Left renal cortex interstitium (tissue), 4 donors: ENCODE measurements around the gene SLFN12L. TPM values are rescaled to one million over a fixed set of nuclear protein-coding genes. Genes with fewer than 3 reads are reported as not detected.
A peak's percentile ranks its signal among the peaks of the same experiment; 100 is the strongest.
"Not testable (repeated sequence)": the region's sequence is repeated elsewhere in the genome, so short reads cannot be mapped to it uniquely, and the experiment has no call there.

Source experiments
- DNase-seq, 4 donors: peaks; one replicate each; pipeline ENCODE4 v3.0.0-alpha.2; 2013; ENCODE audit warnings: low read depth in 4 of 4, low spot score in 2 of 4, missing footprints in 1 of 4
- polyA plus RNA-seq, 4 donors: library from polyadenylated mRNA; unstranded; fragments of 120-200 nt; gene quantifications; one replicate each; pipeline ENCODE4 v1.2.1, GENCODE V29; 2013; ENCODE audit not compliant: insufficient read length in 4 of 4

The SLFN12L gene
- polyA plus RNA-seq, 4 donors, result 0.20 to 0.44 (median 0.26) TPM; not detected in 1

DNA sequence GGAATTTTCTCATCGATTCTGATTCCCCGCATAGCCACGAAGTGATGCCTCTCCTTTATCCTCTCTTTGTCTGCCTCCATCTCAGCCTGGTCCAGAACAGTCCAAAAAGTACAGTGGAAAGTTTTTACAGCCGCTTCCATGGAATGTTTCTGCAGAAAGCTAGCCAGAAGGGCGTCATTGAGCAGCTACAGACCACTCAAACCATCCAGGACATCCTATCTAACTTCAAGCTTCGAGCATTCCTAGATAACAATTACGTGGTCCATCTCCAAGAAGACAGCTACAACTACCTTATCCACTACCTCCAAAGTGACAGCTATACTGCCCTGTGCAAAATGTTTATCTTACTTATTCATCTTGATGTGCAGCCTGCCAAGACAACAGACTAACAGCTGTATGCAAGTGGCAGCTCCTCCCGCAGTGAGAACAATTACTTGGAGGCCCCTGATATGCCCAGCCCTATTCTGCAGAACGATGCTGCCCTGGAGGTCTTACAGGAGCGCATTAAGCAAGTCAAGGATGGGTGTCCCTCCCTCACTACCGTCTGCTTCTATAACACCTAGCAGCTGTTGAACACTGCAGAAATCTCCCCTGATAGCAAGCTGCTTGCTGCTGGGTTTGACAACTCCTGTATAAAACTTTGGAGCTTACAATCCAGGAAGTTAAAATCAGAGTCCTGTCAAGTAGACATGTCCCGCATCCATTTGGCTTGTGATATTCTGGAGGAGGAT is 38.9 kb downstream of the SLFN12L start:
- no peak for DNase-seq

DNA sequence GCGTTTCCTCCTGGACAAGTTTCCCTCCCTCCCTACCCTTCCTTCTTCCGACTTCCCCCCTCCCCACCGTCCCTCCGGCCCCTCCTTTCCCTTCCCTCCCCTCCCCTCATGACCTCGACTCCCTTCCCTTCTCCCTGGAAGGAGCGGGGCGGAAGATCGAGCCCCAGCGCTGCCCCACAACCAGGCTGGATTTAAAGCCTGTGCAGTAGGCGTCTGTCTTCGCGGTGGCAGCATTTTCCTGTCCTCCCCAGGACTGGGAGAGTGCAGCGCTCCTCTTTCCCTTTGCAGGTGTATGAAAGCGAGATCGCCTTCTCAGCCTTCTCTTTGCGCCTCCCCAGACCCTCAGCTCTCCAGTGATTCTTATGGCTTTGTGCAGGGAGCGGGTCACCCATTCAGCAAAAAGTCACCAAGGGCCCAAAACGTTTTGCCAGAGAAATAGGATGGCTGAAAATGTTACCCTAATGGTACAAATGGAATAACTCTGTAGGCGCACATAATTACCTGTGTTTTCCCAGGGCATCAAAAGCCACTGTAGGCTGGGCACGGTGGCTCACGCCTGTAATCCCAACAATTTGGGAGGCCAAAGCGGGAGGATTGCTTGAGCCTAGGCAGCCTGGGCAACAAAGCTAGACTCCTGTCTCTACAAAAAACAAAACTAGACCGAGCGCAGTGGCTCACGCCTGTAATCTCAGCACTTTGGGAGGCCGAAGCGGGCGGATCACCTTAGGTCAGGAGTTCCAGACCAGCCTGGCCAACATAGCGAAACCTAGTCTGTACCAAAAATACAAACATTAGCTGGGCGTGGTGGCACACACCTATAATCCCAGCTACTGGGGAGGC is 40.8 kb downstream of the SLFN12L start:
- DNase-seq, result no peak

DNA sequence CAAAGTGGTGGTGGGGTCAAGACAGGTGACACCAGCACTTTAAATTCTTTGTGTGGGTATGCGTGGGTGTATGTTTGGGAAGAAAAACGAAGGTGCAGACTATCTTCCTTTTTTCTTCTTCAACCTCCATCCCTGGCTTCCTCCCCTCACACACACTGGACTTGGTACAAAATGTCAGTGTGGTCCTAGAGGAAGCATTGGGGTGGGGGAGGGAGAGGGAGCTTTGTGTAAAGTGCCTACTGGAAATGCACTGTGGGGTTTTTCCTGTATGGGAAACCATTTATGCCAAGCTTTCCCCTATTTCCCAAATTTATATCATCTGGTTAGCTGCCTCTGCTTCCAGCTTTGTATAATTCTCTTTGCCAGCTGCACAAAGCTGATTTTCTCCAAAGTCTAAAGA is 44.4 kb downstream of the SLFN12L start:
- DNase-seq, result no peak

DNA sequence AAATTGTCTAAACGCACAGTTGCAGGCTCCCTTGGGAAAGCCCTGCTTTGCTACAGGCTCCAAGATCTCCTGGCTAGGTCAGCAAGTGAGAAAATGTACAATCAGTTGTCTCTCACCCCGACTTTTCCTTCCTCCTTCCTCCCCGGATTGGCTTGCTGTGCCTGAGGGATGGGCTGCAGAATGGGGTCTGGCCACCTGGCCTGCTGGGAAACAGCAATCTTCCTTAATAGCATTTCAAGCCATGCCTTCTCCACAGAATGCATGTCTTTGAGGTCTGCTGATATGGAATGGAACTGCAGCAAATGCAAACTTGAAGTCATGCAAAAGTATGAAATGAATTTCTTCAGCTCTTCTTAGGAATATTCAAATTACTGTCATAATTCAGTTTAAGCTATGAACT is 46.1 kb downstream of the SLFN12L start:
- DNase-seq, result no peak

DNA sequence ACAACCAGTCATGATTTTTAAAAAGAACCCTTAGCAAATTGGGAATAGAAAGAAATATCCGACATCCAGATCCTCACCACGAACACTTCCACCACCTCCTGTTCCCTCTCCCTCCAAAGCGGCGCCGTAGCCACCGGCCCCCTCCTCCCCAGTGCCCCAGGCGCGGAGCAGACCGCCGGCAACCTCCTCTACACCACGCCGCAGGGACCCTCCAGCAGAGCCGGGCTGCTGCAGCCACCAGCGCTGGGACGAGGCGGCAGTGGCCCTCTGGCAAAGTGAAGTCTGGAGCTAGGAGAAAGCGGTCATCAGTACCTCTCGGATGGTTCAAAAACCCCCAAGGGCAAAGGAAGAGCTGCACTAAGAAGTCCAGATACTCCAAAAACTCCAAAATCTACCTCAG is 47.5 kb downstream of the SLFN12L start:
- no peak for DNase-seq

DNA sequence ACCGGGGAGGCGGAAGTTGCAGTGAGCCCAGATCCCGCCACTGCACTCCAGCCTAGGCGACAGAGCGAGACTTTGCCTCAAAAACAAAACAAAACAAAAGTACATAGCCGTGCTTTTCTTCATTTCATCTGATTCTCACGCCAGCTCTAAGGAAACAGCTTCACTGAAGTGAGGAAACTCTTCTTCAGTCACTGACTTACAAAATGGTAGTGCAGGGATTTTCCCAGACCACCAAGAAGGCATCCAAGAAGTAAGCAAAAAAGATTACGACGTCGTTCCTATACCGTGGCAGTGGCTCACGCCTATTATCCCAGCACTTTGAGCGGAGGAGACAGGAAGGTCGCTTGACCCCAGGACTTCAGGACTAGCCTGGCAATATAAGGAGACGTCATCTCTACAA is 48.5 kb downstream of the SLFN12L start:
- DNase-seq, result no peak

DNA sequence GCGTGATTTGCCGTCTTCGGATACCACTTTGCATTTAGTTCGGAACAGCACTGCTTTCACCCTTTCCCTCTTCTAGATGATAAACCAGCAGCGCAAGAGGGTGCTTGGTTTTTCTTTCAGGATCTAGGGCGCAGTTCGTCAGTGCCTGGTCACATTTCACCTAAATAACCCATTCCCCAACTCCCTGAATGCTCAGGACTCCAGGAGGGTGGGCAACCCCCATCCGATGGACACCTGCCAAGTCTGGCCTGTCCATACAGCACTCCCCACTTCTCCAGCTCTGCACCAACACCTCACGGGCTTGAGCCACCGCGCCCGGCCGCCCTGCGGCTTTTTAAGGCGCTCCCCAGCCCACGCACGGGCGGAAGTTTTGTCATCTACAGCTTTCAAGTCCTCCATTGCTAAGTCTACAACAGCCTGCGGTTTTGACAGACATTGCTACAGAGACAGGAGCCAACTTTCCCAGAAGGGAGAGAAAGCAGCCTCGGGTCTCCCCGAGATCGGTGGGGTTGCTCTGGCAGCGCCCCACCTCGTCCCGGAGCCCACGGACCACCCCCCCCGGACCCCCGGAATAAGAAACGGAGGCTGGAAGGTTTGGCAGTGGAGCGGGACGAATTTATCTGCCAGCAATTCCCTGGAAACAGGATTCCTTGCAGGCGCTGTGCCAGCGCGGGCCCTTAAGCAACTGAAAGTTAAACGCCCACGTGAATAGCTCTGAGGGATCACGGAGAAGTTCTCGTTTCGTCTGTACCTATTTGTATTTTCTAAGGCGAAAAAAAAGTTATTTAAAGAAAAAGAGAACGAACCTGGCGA is 50.4 kb downstream of the SLFN12L start:
- peak in 1 of 4 donors; percentile 48 for DNase-seq

DNA sequence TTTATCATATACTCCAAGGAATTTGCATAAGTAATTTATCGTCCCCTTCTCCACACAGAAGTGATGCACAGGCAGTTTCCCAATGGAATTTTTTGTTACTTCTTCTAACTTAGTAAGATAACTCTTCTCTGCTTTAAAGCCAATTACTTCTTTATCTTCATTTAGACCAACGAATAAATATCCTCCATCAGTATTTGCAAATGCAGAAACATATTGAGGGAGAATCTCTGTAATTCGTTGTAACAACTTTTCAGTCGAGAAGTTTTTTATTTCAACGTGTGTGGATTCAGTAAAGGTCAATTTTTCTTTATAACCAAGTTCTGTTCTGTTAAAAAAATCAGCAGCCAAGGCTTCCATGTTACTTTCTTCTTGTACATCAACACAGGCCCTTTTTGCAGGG is 58.2 kb downstream of the SLFN12L start:
- DNase-seq, result no peak

DNA sequence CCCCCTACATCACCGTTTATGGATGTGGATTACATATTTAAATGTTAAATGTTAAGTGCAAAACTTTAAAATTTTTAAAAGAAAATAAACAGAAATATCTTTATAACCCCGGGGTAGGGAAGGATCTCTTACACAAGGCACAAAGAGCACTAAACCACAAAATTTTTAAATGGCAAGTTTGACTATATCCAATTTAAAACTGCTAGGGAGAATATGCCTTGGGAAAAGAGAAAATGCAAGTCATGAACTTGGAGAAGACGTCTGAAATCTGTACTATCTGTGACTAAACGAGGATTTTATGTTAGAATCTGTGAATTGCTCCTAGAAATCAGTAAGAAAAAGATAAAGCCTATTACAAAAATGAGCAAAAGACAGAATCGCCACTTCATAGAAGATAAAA is 60.2 kb downstream of the SLFN12L start:
- no peak for DNase-seq

DNA sequence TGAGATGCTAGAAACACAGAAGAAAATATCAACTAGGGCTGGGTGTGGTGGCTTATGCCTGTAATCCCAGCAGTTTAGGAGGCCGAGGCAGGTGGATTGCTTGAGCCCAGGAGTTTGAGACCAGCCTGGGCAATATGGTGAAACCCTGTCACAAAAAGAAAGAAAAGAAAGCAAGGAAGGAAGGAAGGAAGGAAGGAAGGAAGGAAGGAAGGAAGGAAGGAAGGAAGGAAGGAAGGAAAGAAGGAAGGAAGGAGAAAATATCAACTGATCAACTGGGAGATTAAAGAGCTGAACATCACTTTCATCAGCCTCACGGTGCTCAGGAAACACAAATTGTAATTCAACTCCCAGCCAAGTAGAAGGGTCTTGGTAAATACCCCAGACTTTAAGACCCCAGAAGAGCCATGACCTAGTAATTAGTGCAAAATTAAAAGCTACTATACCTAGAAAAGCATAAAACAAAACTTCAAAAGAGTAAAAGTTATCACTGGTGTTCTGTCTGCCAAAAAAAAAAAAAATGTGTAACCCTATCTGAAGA is 61.1 kb downstream of the SLFN12L start:
- no peak for DNase-seq

DNA sequence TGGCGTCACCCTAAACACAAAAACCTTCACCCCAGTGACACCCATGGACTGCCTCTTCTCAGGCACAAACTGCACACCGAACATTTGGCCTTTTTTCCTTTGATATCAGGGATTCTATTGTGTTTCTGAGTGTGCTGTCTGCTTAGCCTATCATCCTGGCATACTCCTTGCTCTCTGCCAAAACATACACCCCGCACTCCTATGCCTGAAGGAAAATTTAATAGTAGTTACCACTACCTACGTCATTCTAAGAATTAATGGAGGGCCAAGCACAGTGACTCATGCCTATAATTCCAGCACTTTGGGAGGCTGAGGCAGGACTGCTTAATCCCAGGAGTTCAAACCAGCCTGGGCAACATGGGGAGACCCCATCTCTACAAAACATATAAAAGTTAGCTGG is 69.0 kb downstream of the SLFN12L start:
- no peak for DNase-seq

DNA sequence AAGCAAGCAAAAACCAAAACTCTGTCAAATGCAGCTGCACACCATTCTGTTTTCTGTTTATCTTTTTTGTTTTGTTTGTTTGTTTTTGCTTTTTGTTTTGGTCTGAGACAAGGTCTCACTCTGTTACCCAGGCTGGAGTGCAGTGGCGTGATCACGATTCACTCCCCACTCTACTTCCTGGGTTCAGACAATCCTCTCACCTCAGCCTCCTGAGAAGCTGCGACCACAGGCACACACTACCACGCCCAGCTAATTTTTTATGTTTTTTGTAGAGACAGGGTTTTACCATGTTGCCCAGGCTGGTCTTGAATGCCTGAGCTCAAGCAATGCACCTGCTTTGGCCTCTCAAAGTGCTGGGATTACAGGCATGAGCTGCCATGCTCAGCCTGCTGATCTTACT is 69.7 kb downstream of the SLFN12L start:
- DNase-seq, result no peak

DNA sequence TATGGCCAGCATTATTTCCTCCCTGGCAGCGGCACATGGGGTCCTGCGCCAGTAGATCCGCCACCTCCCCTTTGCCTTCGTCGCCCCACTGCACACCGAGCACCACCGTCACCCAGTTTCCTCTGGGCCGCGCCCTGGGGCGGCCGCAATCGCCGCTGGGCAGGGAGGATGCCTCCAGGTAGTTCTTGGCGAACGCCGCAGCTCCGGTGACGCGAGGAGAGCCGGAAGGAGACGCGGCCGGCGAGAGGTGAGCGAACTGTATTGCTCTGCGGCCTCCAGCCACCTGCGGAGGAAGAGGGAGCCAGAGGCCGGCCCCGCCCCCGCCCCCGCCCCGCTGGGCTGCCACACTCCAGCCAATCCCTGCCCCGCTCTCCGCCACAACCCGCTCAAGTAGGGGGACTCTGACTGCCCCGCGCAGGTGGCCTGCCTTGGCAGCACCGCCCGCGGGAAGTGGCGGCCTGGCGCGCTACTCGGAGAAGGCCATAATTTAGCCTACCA is 77.1 kb downstream of the SLFN12L start:
- DNase-seq, result no peak

DNA sequence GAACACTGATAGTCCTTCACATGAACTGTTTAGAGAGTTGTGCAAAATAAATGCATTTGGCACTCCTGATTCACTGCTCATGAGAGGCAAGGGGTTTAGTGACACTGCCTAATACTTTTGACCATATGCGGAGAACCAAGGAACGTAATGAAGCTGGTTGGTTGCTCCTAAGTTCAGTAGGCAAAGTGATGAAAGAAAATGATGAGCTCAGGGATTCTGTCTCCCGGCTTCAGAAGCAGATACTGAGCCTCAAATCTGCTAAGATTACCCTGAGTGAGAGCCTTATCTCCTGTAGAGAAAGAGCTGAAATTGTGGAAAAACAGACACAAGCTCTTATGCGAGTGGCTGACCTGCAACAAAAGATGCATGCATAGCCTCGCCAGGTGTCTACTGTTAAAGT is 83.4 kb downstream of the SLFN12L start:
- not testable (repeated sequence) for DNase-seq

DNA sequence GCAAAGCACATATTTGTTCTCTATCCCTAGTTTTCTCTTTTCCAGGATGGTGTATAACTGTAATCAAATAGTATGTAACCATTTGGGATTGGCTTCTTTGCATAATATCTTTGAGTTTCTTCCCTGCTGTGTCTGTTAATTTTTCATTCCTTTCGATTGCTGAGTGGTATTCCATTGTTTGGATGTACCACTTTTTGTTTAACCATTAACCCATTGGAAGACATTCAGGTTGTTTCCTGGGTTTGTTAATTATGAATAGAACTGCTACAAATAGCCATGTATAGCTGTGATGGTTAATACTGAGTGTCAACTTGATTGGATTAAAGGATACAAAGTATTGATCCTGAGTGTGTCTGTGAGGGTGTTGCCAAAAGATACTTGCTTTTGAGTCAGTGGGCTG is 84.3 kb downstream of the SLFN12L start:
- no peak for DNase-seq

DNA sequence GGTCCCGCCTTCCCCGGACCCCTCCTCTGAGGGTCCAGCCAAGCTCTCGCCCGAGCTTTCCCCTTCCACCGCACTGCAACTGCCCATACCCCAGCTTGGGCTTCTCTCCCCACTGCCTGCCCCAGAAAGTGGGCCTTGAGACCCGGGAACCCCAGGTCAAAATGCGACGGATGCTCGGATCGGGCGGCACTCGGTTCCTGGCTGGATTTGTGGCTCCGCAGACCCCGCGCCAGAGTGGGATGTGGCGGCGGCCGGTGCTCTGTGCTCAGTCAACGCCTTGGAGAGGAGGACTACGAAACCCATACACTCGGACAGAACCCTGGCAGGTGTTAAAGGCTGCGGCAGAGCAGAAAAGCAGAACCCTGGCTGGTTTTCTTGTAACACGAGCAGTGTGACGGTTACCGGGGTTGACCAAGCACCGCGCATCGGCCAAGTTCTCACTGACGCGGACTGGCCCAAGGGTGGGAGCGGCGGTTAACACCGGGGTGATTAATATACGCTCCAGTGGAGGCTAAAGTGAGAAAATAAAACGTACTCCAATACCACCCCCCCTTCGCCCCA is 88.0 kb downstream of the SLFN12L start:
- no peak for DNase-seq

DNA sequence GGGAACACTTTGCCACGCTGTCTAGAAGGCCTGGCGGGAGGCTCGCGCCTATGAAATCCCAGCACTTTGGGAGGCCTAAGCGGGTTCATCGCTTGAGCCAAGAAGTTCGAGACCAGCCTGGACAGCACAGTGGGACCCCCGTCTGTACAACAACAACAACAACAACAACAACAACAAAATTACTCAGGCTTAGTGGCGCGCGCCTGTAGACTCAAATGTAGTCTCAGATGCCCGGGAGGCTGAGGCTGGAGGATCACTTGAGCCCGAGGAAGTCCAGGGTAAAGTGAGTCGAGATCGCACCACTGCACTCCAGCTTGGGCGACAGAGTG is 88.6 kb downstream of the SLFN12L start:
- no peak for DNase-seq

DNA sequence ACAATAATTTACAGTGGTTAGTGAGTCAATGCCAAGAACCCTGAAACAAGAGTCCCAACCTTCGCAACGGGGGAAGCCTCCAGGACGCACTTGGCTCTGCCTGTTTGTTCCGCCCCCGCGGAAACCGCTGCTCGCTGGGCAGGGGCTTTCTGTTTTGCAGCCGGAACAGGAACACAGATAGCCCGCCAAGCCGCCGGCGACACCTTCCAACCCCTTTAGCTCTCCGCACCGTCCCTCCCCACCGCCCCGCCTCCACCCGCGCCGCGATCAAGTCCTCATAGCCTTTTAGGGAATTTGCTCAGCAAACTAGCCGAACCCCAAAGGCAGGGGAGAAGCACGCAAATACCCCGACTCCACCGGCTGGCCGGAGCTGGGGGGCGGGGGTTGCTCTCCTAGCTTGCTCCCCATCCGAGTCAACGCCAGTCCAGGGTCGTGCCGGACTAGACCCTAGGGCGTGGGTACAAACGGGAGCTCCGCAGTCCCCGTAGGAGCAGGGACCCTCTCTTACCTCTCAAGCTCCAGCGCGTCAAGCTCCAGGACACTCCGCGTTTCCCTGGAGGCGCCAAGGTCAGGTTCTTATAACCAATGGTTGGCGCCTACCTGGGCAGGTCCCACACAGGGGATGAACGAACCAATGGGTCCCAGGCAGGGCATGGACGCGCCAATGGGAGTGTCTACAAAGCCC is 89.1 kb downstream of the SLFN12L start, which contains the start of gene SLFN13:
TSS of gene SLFN13 (minus strand) at position 553 of the 685 bp plus-strand sequence. CDS start 3,086 bp downstream, outside the sequence.
- DNase-seq, result peak in 2 of 4 donors; percentile 45 to 68

DNA sequence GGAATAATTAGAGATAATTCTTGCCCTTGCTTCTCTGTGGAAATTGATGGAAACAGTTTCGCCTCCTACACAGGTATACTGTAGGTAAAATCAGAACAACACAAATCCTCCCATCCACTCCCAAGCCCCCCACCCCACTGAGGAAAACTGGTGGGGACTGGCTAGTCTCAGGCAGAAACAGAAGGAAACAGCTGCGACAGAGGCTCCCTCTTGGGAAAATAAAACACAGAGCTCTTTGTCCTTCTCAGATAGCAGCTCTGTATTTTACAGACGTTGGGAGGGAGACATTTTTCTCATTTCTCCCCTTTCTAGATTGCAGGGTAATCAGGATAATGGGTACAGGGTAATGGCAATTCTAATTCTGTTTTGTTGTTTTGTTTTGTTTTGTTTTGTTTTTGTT is 90.0 kb downstream of the SLFN12L start:
- no peak for DNase-seq

DNA sequence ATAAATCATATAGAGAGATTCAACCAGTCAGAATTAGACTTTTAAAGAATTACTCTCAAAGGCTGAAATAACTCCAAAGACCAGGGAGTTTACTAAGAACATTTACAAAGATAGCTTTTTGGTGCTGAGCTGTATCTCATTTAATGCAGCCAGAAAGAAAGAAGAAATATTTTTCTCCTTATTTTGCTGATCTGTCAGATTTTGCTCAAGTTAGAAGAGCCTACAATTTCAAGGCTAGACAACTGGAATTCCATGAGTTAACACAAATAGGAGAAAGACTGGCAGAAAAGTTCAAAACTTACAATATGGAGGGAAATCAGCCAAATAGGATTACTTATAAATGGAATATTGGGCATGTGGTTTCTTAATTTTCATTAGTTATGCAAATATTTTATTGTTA is 99.0 kb downstream of the SLFN12L start:
- no peak for DNase-seq
